ENCODE data around the gene GTF3C4.

GTF3C4 gene

GRCh38 chr9:132739710-132740310, 69.5 kb downstream of the GTF3C4 start:
- no peak for DNase-seq

- DNase-seq, result no peak
Observed at GRCh38 chr9:132740526-132741309, 70.5 kb downstream of the GTF3C4 start.

GRCh38 chr9:132742821-132743311, 72.6 kb downstream of the GTF3C4 start:
- DNase-seq, result no peak

GRCh38 chr9:132743931-132744479, 73.7 kb downstream of the GTF3C4 start:
- DNase-seq, result no peak
